H9 (cell line): ENCODE measurements around the gene GLT1D1. TPM values are rescaled to one million over a fixed set of nuclear protein-coding genes. Genes with fewer than 3 reads are reported as not detected.

Experiments
- DNase-seq: peaks from one replicate; pipeline ENCODE4 v3.0.0-alpha.2; 2017
- H2AFZ ChIP-seq: one replicate; pipeline ENCODE4 v1.6.1; 2013; ENCODE audit warnings: mild to moderate bottlenecking, low read length, control low read depth, moderate library complexity
- H2AK5ac ChIP-seq: 2 replicates; pipeline ENCODE4 v1.6.1; 2013; ENCODE audit warnings: low read length, control low read depth, mixed read lengths; ENCODE audit not compliant: insufficient read length
- H2BK120ac ChIP-seq: one replicate; pipeline ENCODE4 v1.6.1; 2013; ENCODE audit warnings: low read depth, mild to moderate bottlenecking, low read length, control low read depth, inconsistent platforms; ENCODE audit not compliant: poor library complexity, severe bottlenecking
- H2BK12ac ChIP-seq: 2 replicates; pipeline ENCODE4 v1.6.1; 2013; ENCODE audit warnings: low read length, control low read depth, mixed read lengths, low read depth; ENCODE audit not compliant: insufficient read length
- H2BK15ac ChIP-seq: 2 replicates; pipeline ENCODE4 v1.6.1; 2013; ENCODE audit warnings: low read depth, low read length, control low read depth
- H2BK20ac ChIP-seq: one replicate; pipeline ENCODE4 v1.6.1; 2013; ENCODE audit warnings: low read depth, mild to moderate bottlenecking, low read length, control low read depth, inconsistent platforms; ENCODE audit not compliant: poor library complexity, severe bottlenecking
- H2BK5ac ChIP-seq: 2 replicates; pipeline ENCODE4 v1.6.1; 2013; ENCODE audit warnings: low read length, control low read depth, mixed read lengths; ENCODE audit not compliant: insufficient read length
- H3K14ac ChIP-seq: 2 replicates; pipeline ENCODE4 v1.6.1; 2013; ENCODE audit warnings: low read length, control low read depth; ENCODE audit not compliant: insufficient read depth
- H3K18ac ChIP-seq: 2 replicates; pipeline ENCODE4 v1.6.1; 2013; ENCODE audit warnings: low read depth, mild to moderate bottlenecking, mixed read lengths, low read length, control low read depth; ENCODE audit not compliant: insufficient read length
- H3K23ac ChIP-seq: 2 replicates; pipeline ENCODE4 v1.6.1; 2013; ENCODE audit warnings: low read length, control low read depth, mixed read lengths, low read depth; ENCODE audit not compliant: insufficient read length
- H3K23me2 ChIP-seq: 2 replicates; pipeline ENCODE4 v1.6.1; 2013; ENCODE audit warnings: low read depth, mild to moderate bottlenecking, mixed read lengths, low read length, control low read depth; ENCODE audit not compliant: insufficient read length, poor library complexity, severe bottlenecking
- H3K27ac ChIP-seq: 2 replicates; pipeline ENCODE4 v1.5.1; 2013; ENCODE audit warnings: low read length, control low read depth, mixed read lengths, low read depth; ENCODE audit not compliant: insufficient read length
- H3K27me3 ChIP-seq: 2 replicates; pipeline ENCODE4 v1.6.1; 2013; ENCODE audit warnings: low read length, control low read depth, inconsistent platforms; ENCODE audit not compliant: insufficient read depth
- H3K4ac ChIP-seq: 2 replicates; pipeline ENCODE4 v1.6.1; 2013; ENCODE audit warnings: low read depth, mild to moderate bottlenecking, control low read depth, inconsistent platforms, low read length, moderate library complexity
- H3K4me1 ChIP-seq: 2 replicates; pipeline ENCODE4 v1.6.1; 2013; ENCODE audit warnings: low read length, control low read depth, inconsistent platforms; ENCODE audit not compliant: insufficient read depth
- H3K4me2 ChIP-seq: 2 replicates; pipeline ENCODE4 v1.6.1; 2013; ENCODE audit warnings: low read length, control low read depth, mixed read lengths; ENCODE audit not compliant: insufficient read length, insufficient read depth
- H3K56ac ChIP-seq: 2 replicates; pipeline ENCODE4 v1.6.1; 2013; ENCODE audit warnings: low read depth, mild to moderate bottlenecking, mixed read lengths, low read length, control low read depth; ENCODE audit not compliant: insufficient read length
- H3K79me1 ChIP-seq: 2 replicates; pipeline ENCODE4 v1.6.1; 2013; ENCODE audit warnings: low read depth, mild to moderate bottlenecking, moderate library complexity, low read length, control low read depth, inconsistent platforms; ENCODE audit not compliant: insufficient read depth, poor library complexity, severe bottlenecking
- H3K79me2 ChIP-seq: 2 replicates; pipeline ENCODE4 v1.6.1; 2013; ENCODE audit warnings: low read length, control low read depth, inconsistent platforms; ENCODE audit not compliant: insufficient read depth
- H3K9ac ChIP-seq: 2 replicates; pipeline ENCODE4 v1.6.1; 2013; ENCODE audit warnings: low read length, control low read depth, mixed read lengths; ENCODE audit not compliant: insufficient read length; ENCODE audit errors: extremely low read depth
- H3K9me3 ChIP-seq: one replicate; pipeline ENCODE4 v1.6.1; 2013; ENCODE audit warnings: low read depth, low read length, inconsistent platforms; ENCODE audit not compliant: control insufficient read depth
- H3T11ph ChIP-seq: one replicate; pipeline ENCODE4 v1.6.1; 2013; ENCODE audit warnings: mild to moderate bottlenecking, low read length, control low read depth, inconsistent platforms
- H4K20me1 ChIP-seq: one replicate; pipeline ENCODE4 v1.6.1; 2013; ENCODE audit not compliant: control insufficient read depth, insufficient read length, insufficient read depth
- H4K5ac ChIP-seq: 2 replicates; pipeline ENCODE4 v1.6.1; 2013; ENCODE audit warnings: low read depth, mild to moderate bottlenecking, mixed read lengths, low read length, control low read depth; ENCODE audit not compliant: insufficient read length
- H4K8ac ChIP-seq: replicated peaks from 2 replicates; pipeline ENCODE4 v1.6.1; 2013; ENCODE audit warnings: low read length, control low read depth, mixed read lengths, low read depth; ENCODE audit not compliant: insufficient read length
- H4K91ac ChIP-seq: 2 replicates; pipeline ENCODE4 v1.6.1; 2013; ENCODE audit warnings: low read depth, mild to moderate bottlenecking, moderate library complexity, mixed read lengths, low read length, control low read depth; ENCODE audit not compliant: insufficient read length
- H3K27ac Mint-ChIP-seq, 3 experiments: 2 replicates in 2 of 3; 3 replicates in 1 of 3; pipeline ENCODE4 v1.8.0; 2020 to 2021; ENCODE audit warnings: mixed read lengths in 3 of 3, mild to moderate bottlenecking in 1 of 3, moderate library complexity in 1 of 3
- H3K27me3 Mint-ChIP-seq: 2 replicates; pipeline ENCODE4 v1.8.0; 2021; ENCODE audit warnings: low read depth, mild to moderate bottlenecking, moderate library complexity, mixed read lengths
- H3K36me3 Mint-ChIP-seq, 3 experiments: 2 replicates in 2 of 3; 3 replicates in 1 of 3; pipeline ENCODE4 v1.8.0; 2020 to 2021; ENCODE audit warnings: low read depth in 3 of 3, mixed read lengths in 3 of 3; ENCODE audit not compliant: insufficient read depth in 1 of 3
- H3K4me1 Mint-ChIP-seq, 2 experiments: 2 replicates each; pipeline ENCODE4 v1.8.0; 2020; ENCODE audit warnings: mixed read lengths in 2 of 2
- H3K4me3 Mint-ChIP-seq, 2 experiments: 2 replicates in 1 of 2; 3 replicates in 1 of 2; pipeline ENCODE4 v1.8.0; 2020 to 2021; ENCODE audit warnings: mild to moderate bottlenecking in 2 of 2, mixed read lengths in 2 of 2, moderate library complexity in 1 of 2
- H3K9me3 Mint-ChIP-seq, 2 experiments: 2 replicates in 1 of 2; 3 replicates in 1 of 2; pipeline ENCODE4 v1.8.0; 2020; ENCODE audit warnings: mild to moderate bottlenecking in 2 of 2, mixed read lengths in 2 of 2, moderate library complexity in 1 of 2
- CTCF ChIP-seq: fragments of 200-600 bp; sonication (generic); conservative IDR thresholded peaks from 3 replicates; pipeline ENCODE4 v1.8.0; 2021; ENCODE audit warnings: antibody characterized with exemption, mild to moderate bottlenecking
- WGBS: extraction: QIAGEN DNeasy Blood & Tissue Kit; methylation state at CpG from one replicate; pipeline ENCODE4 v1.1.7; 2013; ENCODE audit warnings: missing lambda C conversion rate, low lambda C conversion rate, mixed read lengths; ENCODE audit not compliant: insufficient read length; ENCODE audit errors: extremely low coverage; 5-methylcytosine and 5-hydroxymethylcytosine counted together
- total RNA-seq: library from RNA; stranded (reverse); gene quantifications from 2 replicates; pipeline ENCODE4 v1.2.1, GENCODE V29; 2021

GLT1D1 gene
- total RNA-seq, 1 experiment from 2014 or later = 7.0 TPM

- Histone ChIP-seq H3K14ac (no peak overlapping the region), H3K4ac (no peak overlapping the region), H2BK120ac (no peak overlapping the region), H3K23ac (no peak overlapping the region), H3K4me2 (no peak overlapping the region), H3K9ac (no peak overlapping the region), H3K79me2 (no peaks in the 10 kb centered on the region), H4K5ac (no peak overlapping the region), H2AFZ (no peak overlapping the region), H4K91ac (no peak overlapping the region), H3T11ph (no peak overlapping the region), H3K23me2 (no peaks in the 10 kb centered on the region), H2BK15ac (no peak overlapping the region), H3K9me3 (peaks cover 5% of the 10 kb centered on the region), H4K20me1 (no peaks in the 10 kb centered on the region), H3K79me1 (no peaks in the 10 kb centered on the region), H3K27me3 (no peaks in the 10 kb centered on the region), H4K8ac (no peak overlapping the region), H2BK12ac (no peak overlapping the region), H3K18ac (no peak overlapping the region), H2BK20ac (no peak overlapping the region), H2AK5ac (no peak overlapping the region), H2BK5ac (no peak overlapping the region), H3K27ac (no peak overlapping the region), H3K4me1 (no peaks in the 10 kb centered on the region), H3K56ac (no peak overlapping the region)
- H3K4me3 Mint-ChIP-seq = no peak overlapping the region
- H3K4me1 Mint-ChIP-seq = peaks cover 6 to 30% of the 10 kb centered on the region in 2 experiments
- H3K27ac Mint-ChIP-seq = no peak overlapping the region
- H3K9me3 Mint-ChIP-seq = peaks cover 5 to 7% of the 10 kb centered on the region in 2 experiments; a peak in 4 of 5 replicates
- no peak for DNase-seq
- WGBS = no CpG with 5 or more reads among the region's 11 CpGs
- no peak for TF ChIP-seq CTCF
- H3K27me3 Mint-ChIP-seq = peaks cover 19% of the 10 kb centered on the region
- H3K36me3 Mint-ChIP-seq = peaks cover 0 to 6% (median 4%) of the 10 kb centered on the region in 3 experiments; a peak in 6 of 7 replicates
Measured at GRCh38 chr12:128961957-128962356, 108.7 kb downstream of the GLT1D1 start.
